Keratinocyte (primary cell): ENCODE data around the gene REXO1. TPM values are rescaled to one million over a fixed set of nuclear protein-coding genes. Genes with fewer than 3 reads are reported as not detected.
A peak's percentile ranks its signal among the peaks of the same experiment; 100 is the strongest.

Experiments used
- DNase-seq: peaks from one replicate; pipeline ENCODE4 v3.0.0-alpha.2; 2011; ENCODE audit warnings: low read depth, missing footprints, low spot score
- FAIRE-seq: peaks from 2 replicates; lab custom pipeline; 2011; peaks lifted over from hg19 to GRCh38; lab: Jason Lieb, UNC
- H2AFZ ChIP-seq: 2 replicates; pipeline ENCODE4 v1.6.0; 2012; ENCODE audit warnings: low read length, control low read depth, inconsistent platforms; ENCODE audit not compliant: control insufficient read depth
- H3K27ac ChIP-seq: 2 replicates; pipeline ENCODE4 v1.5.1; 2011; ENCODE audit warnings: low read length; ENCODE audit not compliant: control insufficient read depth, insufficient read depth
- H3K27me3 ChIP-seq: 3 replicates; pipeline ENCODE4 v1.6.0; 2011; ENCODE audit warnings: low read length; ENCODE audit not compliant: control insufficient read depth, insufficient read depth; ENCODE audit errors: extremely low read depth
- H3K36me3 ChIP-seq, 2 experiments: 2 replicates in 1 of 2; 3 replicates in 1 of 2; pipeline ENCODE4 v1.5.1; 2011; ENCODE audit warnings: low read length in 2 of 2, mild to moderate bottlenecking in 1 of 2; ENCODE audit not compliant: control insufficient read depth in 2 of 2, insufficient read depth in 2 of 2; ENCODE audit errors: extremely low read depth in 1 of 2
- H3K4me1 ChIP-seq: 3 replicates; pipeline ENCODE4 v1.5.1; 2011; ENCODE audit warnings: low read length; ENCODE audit not compliant: control insufficient read depth, insufficient read depth; ENCODE audit errors: extremely low read depth
- H3K4me2 ChIP-seq: 3 replicates; pipeline ENCODE4 v1.6.0; 2011; ENCODE audit warnings: low read depth, low read length; ENCODE audit not compliant: control insufficient read depth, insufficient read depth; ENCODE audit errors: extremely low read depth
- H3K4me3 ChIP-seq, 3 experiments: fragments of 200-600 bp in 1 of 3; sonication (generic) in 1 of 3; 2 replicates in 2 of 3; 3 replicates in 1 of 3; pipeline ENCODE4 v1.5.1; 2011 to 2016; ENCODE audit warnings: low read length in 3 of 3, mild to moderate bottlenecking in 3 of 3, control low read depth in 2 of 3, inconsistent platforms in 1 of 3, low read depth in 1 of 3, mixed read lengths in 1 of 3, mixed run types in 1 of 3, moderate library complexity in 1 of 3; ENCODE audit not compliant: control insufficient read depth in 2 of 3, insufficient read depth in 2 of 3; ENCODE audit errors: extremely low read depth in 1 of 3
- H3K79me2 ChIP-seq: 2 replicates; pipeline ENCODE4 v1.6.0; 2012; ENCODE audit warnings: low read length; ENCODE audit not compliant: control insufficient read depth, insufficient read depth
- H3K9ac ChIP-seq: 3 replicates; pipeline ENCODE4 v1.6.0; 2011; ENCODE audit warnings: low read length; ENCODE audit not compliant: control insufficient read depth, insufficient read depth; ENCODE audit errors: extremely low read depth
- H3K9me1 ChIP-seq: 3 replicates; pipeline ENCODE4 v1.6.0; 2011; ENCODE audit warnings: low read length; ENCODE audit not compliant: control insufficient read depth, insufficient read depth; ENCODE audit errors: extremely low read depth
- H3K9me3 ChIP-seq: 2 replicates; pipeline ENCODE4 v1.5.1; 2012; ENCODE audit warnings: low read depth, low read length; ENCODE audit not compliant: control insufficient read depth
- H4K20me1 ChIP-seq: 3 replicates; pipeline ENCODE4 v1.6.0; 2011; ENCODE audit warnings: low read length; ENCODE audit not compliant: control insufficient read depth, insufficient read depth; ENCODE audit errors: extremely low read depth
- CTCF ChIP-seq, 3 experiments: IDR thresholded peaks in 1 of 3; conservative IDR thresholded peaks in 1 of 3; optimal IDR thresholded peaks in 1 of 3; 2 replicates in 2 of 3; 3 replicates in 1 of 3; pipeline versions ENCODE3 to v1.5.1; 2011; ENCODE audit warnings: low read length in 3 of 3, mild to moderate bottlenecking in 3 of 3, moderate library complexity in 2 of 3, control low read depth in 1 of 3, inconsistent platforms in 1 of 3; ENCODE audit not compliant: insufficient read depth in 2 of 3; ENCODE audit errors: extremely low read depth in 1 of 3
- EZH2 ChIP-seq: IDR thresholded peaks from one replicate; pipeline ENCODE4 v1.6.1; 2012; ENCODE audit warnings: inconsistent platforms, mild to moderate bottlenecking, low read length, moderate library complexity
- dilution Hi-C: fragments of 300-500 bp; cut with MboI; formaldehyde crosslinking; loops from one replicate; pipeline ENCODE4 v1.7.0; 2020; ENCODE audit warnings: low sequenced_read_pairs; ENCODE audit not compliant: extremely low pct_ligation_motif_present
- polyA plus RNA-seq, 5 experiments: library from polyadenylated mRNA; depleted of rRNA in 3 of 5; stranded (reverse) in 3 of 5; stranded (forward) in 1 of 5; unstranded in 1 of 5; fragments of >200 nt; gene quantifications; 1 replicate in 1 of 5; 2 replicates in 3 of 5; 3 replicates in 1 of 5; pipeline versions ENCODE4 v1.2.1 to v1.2.3, GENCODE V29; 2011 to 2012; ENCODE audit warnings: missing spikeins in 2 of 5, low read depth in 1 of 5, low replicate concordance in 1 of 5

REXO1 gene
- polyA plus RNA-seq, 1 donor (not counting 4 experiments of a cell fraction or from before 2014, with no cell fraction given): 6.1 TPM

- dilution Hi-C loops: no loop called here
Measured at GRCh38 chr19:1767464-1767933, 80.8 kb downstream of the REXO1 start.

GRCh38 chr19:1766800-1767352 is 81.4 kb downstream of the REXO1 start:
- peaks cover 67% of the 10 kb centered on the region for H3K27me3 ChIP-seq
- no peaks in the 10 kb centered on the region for H3K36me3 ChIP-seq
- DNase-seq: no peak
- peaks cover 3% of the 10 kb centered on the region for H4K20me1 ChIP-seq
- peaks cover 3% of the 10 kb centered on the region for H3K4me1 ChIP-seq
- peaks cover 9% of the 10 kb centered on the region for H3K9me3 ChIP-seq
- dilution Hi-C loops: no loop called here
- no peak overlapping the region for H3K4me3 ChIP-seq
- no peaks in the 10 kb centered on the region for H3K9me1 ChIP-seq
- TF ChIP-seq EZH2 (no peak), CTCF (optimal IDR thresholded peaks at IDR 0.05 in 1 of 3, IDR thresholded peaks at IDR 0.05 in 1 of 3, conservative IDR thresholded peaks at IDR 0.05 in 1 of 3; ENCODE audit: extremely low read depth in 1 of 3, insufficient read depth in 2 of 3, low read length in 3 of 3) (no peak)
- H3K27ac ChIP-seq: no peak overlapping the region
- no peak for FAIRE-seq
- H3K9ac ChIP-seq: no peak overlapping the region
- H3K79me2 ChIP-seq: no peaks in the 10 kb centered on the region
- H3K4me2 ChIP-seq: no peak overlapping the region
- no peak overlapping the region for H2AFZ ChIP-seq

More at GRCh38 chr19:1767464-1767933, 80.8 kb downstream of the REXO1 start:
- no peak overlapping the region for H3K4me3 ChIP-seq
- H3K9me1 ChIP-seq: no peaks in the 10 kb centered on the region
- H2AFZ ChIP-seq: no peak overlapping the region
- no peak overlapping the region for H3K9ac ChIP-seq
- peaks cover 61% of the 10 kb centered on the region for H3K27me3 ChIP-seq
- peak; percentile 75 to 97 (median 93) for TF ChIP-seq CTCF (optimal IDR thresholded peaks at IDR 0.05 in 1 of 3, IDR thresholded peaks at IDR 0.05 in 1 of 3, conservative IDR thresholded peaks at IDR 0.05 in 1 of 3; ENCODE audit: extremely low read depth in 1 of 3, insufficient read depth in 2 of 3, low read length in 3 of 3)
- TF ChIP-seq EZH2: no peak
- peaks cover 6% of the 10 kb centered on the region for H3K4me1 ChIP-seq
- H3K27ac ChIP-seq: no peak overlapping the region
- peaks cover 3% of the 10 kb centered on the region for H4K20me1 ChIP-seq
- FAIRE-seq (no peak), DNase-seq (no peak)
- H3K36me3 ChIP-seq: no peaks in the 10 kb centered on the region
- H3K79me2 ChIP-seq: no peaks in the 10 kb centered on the region
- H3K9me3 ChIP-seq: peaks cover 9% of the 10 kb centered on the region
- no peak overlapping the region for H3K4me2 ChIP-seq
